Nephron (organoid): ENCODE results near the gene ATG4B.
"Not testable (repeated sequence)": the region's sequence is repeated elsewhere in the genome, so short reads cannot be mapped to it uniquely, and the experiment has no call there.

Experiments
- H3K27ac Mint-ChIP-seq, 3 experiments: 2 replicates each; pipeline ENCODE4 v1.8.0; 2020; ENCODE audit warnings: mixed read lengths in 3 of 3, mild to moderate bottlenecking in 2 of 3, moderate library complexity in 1 of 3
- H3K27me3 Mint-ChIP-seq: 2 replicates; pipeline ENCODE4 v1.8.0; 2021; ENCODE audit warnings: low read depth, mild to moderate bottlenecking, moderate library complexity, mixed read lengths
- H3K36me3 Mint-ChIP-seq: 2 replicates; pipeline ENCODE4 v1.8.0; 2020; ENCODE audit warnings: low read depth, mixed read lengths
- H3K4me1 Mint-ChIP-seq: 2 replicates; pipeline ENCODE4 v1.8.0; 2020; ENCODE audit warnings: mixed read lengths
- H3K4me3 Mint-ChIP-seq, 3 experiments: 2 replicates each; pipeline ENCODE4 v1.8.0; 2020; ENCODE audit warnings: mild to moderate bottlenecking in 3 of 3, mixed read lengths in 3 of 3, moderate library complexity in 2 of 3
- H3K9me3 Mint-ChIP-seq: 2 replicates; pipeline ENCODE4 v1.8.0; 2020; ENCODE audit warnings: mixed read lengths
- TF ChIP-seq, protein P1 (sequence below), 3 experiments: fragments of 200-600 bp; sonication (generic); IDR thresholded peaks; one replicate each; pipeline ENCODE4 v1.5.0; 2021; ENCODE audit warnings: antibody characterized with exemption in 3 of 3; ENCODE audit not compliant: unreplicated experiment in 3 of 3

Gene ATG4B

DNA sequence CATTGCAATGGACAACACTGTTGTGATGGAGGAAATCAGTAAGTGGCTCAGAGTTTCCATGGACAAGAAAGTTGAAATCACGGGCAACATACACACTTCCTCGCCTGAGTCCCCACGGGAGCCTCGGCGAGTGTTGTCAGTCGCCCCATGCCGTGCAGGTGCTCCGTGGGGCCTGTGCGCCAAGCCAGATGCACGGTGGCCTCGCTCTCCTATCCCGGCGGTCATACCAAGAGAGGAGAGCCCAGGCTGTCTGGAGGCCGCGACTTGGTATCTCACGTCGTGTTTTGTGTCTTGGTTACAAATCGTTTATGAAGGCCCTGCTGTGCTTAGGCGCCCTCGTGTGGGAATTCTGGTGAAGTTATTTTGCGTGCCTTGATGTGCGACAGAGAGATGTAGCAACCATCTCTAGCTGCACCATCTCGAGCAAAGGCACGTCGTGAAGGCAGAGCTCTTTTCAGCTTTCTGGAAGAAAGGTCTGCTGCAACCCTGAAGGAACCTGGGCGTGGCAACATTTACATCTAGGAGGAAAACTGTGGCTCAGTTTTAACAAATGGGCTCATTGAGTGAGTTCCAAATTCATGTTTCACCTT, 21.8 kb downstream of the ATG4B start:
- Mint-ChIP-seq H3K27me3 (peaks cover 6% of the 10 kb centered on the region), H3K36me3 (peaks cover 55% of the 10 kb centered on the region), H3K9me3 (no peaks in the 10 kb centered on the region), H3K4me3 (no peak overlapping the region), H3K27ac (no peak overlapping the region), H3K4me1 (no peaks in the 10 kb centered on the region)
- TF ChIP-seq, protein P1, sequence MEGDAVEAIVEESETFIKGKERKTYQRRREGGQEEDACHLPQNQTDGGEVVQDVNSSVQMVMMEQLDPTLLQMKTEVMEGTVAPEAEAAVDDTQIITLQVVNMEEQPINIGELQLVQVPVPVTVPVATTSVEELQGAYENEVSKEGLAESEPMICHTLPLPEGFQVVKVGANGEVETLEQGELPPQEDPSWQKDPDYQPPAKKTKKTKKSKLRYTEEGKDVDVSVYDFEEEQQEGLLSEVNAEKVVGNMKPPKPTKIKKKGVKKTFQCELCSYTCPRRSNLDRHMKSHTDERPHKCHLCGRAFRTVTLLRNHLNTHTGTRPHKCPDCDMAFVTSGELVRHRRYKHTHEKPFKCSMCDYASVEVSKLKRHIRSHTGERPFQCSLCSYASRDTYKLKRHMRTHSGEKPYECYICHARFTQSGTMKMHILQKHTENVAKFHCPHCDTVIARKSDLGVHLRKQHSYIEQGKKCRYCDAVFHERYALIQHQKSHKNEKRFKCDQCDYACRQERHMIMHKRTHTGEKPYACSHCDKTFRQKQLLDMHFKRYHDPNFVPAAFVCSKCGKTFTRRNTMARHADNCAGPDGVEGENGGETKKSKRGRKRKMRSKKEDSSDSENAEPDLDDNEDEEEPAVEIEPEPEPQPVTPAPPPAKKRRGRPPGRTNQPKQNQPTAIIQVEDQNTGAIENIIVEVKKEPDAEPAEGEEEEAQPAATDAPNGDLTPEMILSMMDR (IDR thresholded peaks at IDR 0.05; ENCODE audit: unreplicated experiment in 3 of 3) = peak; percentile 61 to 66 (median 65)

DNA sequence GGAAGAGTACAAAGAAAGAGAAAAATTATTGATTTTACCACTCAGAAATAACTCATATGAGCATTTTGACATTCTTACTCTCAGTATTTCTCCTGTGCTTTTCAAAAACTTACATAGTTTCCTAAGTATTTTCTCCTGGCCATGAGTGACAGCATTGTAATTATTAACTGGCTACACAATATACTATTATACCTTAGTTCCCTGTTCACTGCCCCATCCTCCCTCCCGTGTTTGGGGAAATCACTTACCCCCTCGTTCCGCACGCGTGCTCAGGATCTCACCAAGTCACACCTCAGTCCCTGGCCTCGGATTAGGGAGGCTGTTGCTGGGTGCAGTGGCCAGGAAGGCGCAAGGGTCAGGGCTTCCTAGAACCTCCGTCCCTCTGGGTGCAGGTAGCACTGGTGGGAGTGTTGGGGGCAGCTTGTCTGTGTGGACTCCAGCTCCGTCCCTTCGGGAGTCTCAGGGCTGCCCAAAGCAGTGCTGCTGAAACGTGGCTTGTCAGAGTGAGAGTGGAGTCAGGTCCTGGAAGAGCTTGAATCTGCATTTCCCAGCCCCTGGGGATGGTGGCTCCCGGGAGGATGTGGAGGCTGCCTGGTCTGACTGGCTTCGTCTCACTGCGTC, 23.2 kb downstream of the ATG4B start:
- no peaks in the 10 kb centered on the region for H3K9me3 Mint-ChIP-seq
- H3K4me1 Mint-ChIP-seq = peaks cover 7% of the 10 kb centered on the region
- H3K36me3 Mint-ChIP-seq = peaks cover 49% of the 10 kb centered on the region
- H3K27me3 Mint-ChIP-seq = peaks cover 3% of the 10 kb centered on the region
- no peak overlapping the region for H3K27ac Mint-ChIP-seq
- H3K4me3 Mint-ChIP-seq = no peak overlapping the region
- TF ChIP-seq, protein P1 (IDR thresholded peaks at IDR 0.05; ENCODE audit: unreplicated experiment in 3 of 3) = no peak

DNA sequence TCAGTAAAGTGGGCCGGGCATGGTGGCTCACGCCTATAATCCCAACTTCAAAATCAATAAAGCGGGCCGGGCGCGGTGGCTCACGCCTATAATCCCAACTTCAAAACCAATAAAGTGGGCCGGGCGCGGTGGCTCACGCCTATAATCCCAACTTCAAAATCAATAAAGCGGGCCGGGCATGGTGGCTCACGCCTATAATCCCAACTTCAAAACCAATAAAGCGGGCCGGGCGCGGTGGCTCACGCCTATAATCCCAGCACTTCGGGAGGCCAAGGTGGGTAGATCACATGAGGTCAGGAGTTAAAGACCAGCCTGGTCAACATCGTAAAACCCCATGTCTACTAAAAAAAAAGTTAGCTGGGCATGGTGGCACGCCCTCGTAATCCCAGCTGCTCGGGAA, 25.2 kb downstream of the ATG4B start:
- H3K27ac Mint-ChIP-seq, H3K4me3 Mint-ChIP-seq, H3K27me3 Mint-ChIP-seq, H3K9me3 Mint-ChIP-seq: not testable (repeated sequence)
- H3K36me3 Mint-ChIP-seq = peaks cover 40% of the 10 kb centered on the region
- H3K4me1 Mint-ChIP-seq = peaks cover 18% of the 10 kb centered on the region

DNA sequence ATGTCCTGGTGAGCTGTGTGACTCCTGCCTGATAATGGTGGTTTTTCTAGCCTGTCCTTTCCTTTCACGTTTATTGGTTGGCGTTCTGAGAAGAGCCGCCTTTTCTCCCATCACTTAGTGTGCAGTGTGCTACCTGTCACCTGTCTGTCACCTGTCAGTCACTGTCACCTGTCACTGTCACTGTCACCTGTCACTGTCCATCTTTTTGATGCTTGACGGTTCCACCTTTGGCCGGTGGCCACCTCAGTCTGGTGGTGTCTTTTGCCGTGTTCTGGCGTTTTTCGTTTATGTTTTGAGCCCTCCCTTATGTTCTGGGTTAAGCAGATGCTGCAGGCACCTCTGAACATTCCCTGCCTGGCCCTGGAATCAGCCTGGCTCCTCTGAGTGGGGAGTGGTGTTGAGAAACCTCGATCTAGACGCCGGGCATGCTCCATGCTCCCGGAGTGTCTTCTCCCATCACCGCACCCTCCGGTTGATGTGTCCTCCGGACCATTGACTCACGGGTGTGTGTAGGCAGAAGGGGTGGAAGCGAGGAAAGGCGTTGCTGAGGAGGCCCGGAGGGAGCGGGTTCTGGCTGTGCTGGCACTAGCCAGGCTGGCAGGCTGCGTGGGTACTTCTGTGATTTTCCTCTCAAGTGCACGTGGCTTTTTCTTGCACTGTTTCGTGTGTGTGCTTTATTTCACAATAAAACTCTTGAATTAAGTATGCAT, 28.4 kb downstream of the ATG4B start:
- Mint-ChIP-seq H3K4me3 (no peak overlapping the region), H3K9me3 (no peaks in the 10 kb centered on the region), H3K36me3 (peaks cover 39% of the 10 kb centered on the region), H3K4me1 (peaks cover 18% of the 10 kb centered on the region), H3K27ac (peak overlapping the region in 2 of 3 experiments; percentile 47 to 79), H3K27me3 (peaks cover 3% of the 10 kb centered on the region)
- TF ChIP-seq, protein P1 (IDR thresholded peaks at IDR 0.05; ENCODE audit: unreplicated experiment in 3 of 3) = no peak

DNA sequence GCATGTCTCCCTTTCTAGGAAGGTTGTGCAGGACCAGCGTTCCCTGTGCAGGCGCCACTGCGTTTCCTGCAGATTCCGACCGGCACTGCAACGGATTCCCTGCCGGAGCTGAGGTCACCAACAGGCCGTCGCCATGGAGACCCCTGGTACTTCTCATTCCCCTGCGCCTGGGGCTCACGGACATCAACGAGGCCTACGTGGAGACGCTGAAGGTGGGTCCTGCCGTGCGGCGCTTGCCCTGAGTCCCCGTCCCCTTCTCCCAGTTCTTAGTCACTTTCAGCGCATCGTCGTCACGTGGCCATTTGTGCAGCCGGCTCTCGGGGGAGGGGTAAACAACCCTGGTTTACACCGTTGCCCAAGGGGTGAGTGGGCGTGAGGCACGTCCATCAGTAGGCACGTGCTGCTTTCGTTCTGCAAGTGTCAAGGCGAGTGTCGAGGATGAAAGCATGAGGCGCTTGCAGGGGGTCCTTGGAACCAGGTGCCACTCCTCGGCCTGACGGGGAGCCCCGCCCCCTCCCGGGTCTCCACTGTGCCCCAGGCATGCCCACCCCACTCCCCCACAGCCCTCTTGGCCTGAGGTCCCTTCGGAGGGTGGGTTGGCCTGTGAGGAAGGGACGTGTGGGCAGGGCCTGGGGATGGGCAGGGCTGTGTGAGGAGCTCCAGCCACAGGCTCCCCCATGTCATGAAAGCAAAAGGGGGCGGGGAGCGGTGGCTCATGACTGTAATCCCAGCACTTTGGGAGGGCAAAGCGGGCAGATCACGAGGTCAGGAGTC, 29.3 kb downstream of the ATG4B start:
- TF ChIP-seq, protein P1 (IDR thresholded peaks at IDR 0.05; ENCODE audit: unreplicated experiment in 3 of 3) = no peak
- no peaks in the 10 kb centered on the region for H3K9me3 Mint-ChIP-seq
- H3K4me3 Mint-ChIP-seq = peak overlapping the region in 1 of 3 experiments; percentile 52
- H3K27ac Mint-ChIP-seq = peak overlapping the region in 2 of 3 experiments; percentile 47 to 79
- H3K4me1 Mint-ChIP-seq = peaks cover 18% of the 10 kb centered on the region
- no peaks in the 10 kb centered on the region for H3K27me3 Mint-ChIP-seq
- H3K36me3 Mint-ChIP-seq = peaks cover 40% of the 10 kb centered on the region

DNA sequence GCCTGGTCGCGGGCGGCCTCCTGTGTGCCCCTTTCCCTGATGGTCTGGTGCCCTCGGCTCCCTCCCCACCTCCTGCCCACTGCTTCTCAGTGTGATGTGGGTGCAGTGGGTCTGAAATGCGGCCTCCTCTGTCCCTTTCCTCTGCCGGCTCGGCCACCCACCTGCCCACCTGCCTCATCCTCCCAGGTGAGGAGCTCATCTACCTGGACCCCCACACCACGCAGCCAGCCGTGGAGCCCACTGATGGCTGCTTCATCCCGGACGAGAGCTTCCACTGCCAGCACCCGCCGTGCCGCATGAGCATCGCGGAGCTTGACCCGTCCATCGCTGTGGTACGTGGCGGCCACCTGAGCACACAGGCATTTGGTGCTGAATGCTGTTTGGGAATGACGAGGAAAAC, 30.9 kb downstream of the ATG4B start:
- no peaks in the 10 kb centered on the region for H3K9me3 Mint-ChIP-seq
- TF ChIP-seq, protein P1 (IDR thresholded peaks at IDR 0.05; ENCODE audit: unreplicated experiment in 3 of 3) = no peak
- peaks cover 18% of the 10 kb centered on the region for H3K4me1 Mint-ChIP-seq
- no peak overlapping the region for H3K4me3 Mint-ChIP-seq
- H3K36me3 Mint-ChIP-seq = peaks cover 36% of the 10 kb centered on the region
- H3K27ac Mint-ChIP-seq = no peak overlapping the region
- no peaks in the 10 kb centered on the region for H3K27me3 Mint-ChIP-seq
